HG03025 (cell line): Measurements from ENCODE around the gene KRT86.

ENCODE experiments used
- ATAC-seq: cut with Tn5 transposase; IDR thresholded peaks from one replicate; pipeline ENCODE4 v1.9.1; 2021; ENCODE audit warnings: mild to moderate bottlenecking, moderate library complexity; ENCODE audit not compliant: unreplicated experiment, low FRiP score

KRT86 gene

GRCh38 chr12:52274521-52275120 is at the start of gene KRT86:
KRT86 (plus strand) TSS chr12:52274645; CDS start chr12:52301917, 27,272 bp downstream.
- no peak for ATAC-seq

GRCh38 chr12:52225752-52226151 is 48.7 kb upstream of the KRT86 start:
- no peak for ATAC-seq

- no peak for ATAC-seq
Measured at GRCh38 chr12:52226446-52226845, 48.0 kb upstream of the KRT86 start.

- ATAC-seq, result no peak
Measured at GRCh38 chr12:52227606-52228166, 46.8 kb upstream of the KRT86 start.

GRCh38 chr12:52228366-52228765 is 46.1 kb upstream of the KRT86 start:
- no peak for ATAC-seq

- ATAC-seq, result no peak
Measured at GRCh38 chr12:52228931-52229330, 45.5 kb upstream of the KRT86 start.

- no peak for ATAC-seq
Measured at GRCh38 chr12:52229836-52230343, 44.6 kb upstream of the KRT86 start.

GRCh38 chr12:52230364-52231281 is 43.8 kb upstream of the KRT86 start:
- no peak for ATAC-seq

- ATAC-seq, result no peak
Measured at GRCh38 chr12:52231305-52232202, 42.9 kb upstream of the KRT86 start.

- no peak for ATAC-seq
Measured at GRCh38 chr12:52232203-52232673, 42.2 kb upstream of the KRT86 start.

- no peak for ATAC-seq
Measured at GRCh38 chr12:52232674-52233461, 41.6 kb upstream of the KRT86 start, which contains the start of gene KRT7. KRT7 (plus strand) TSS chr12:52233243; CDS start chr12:52233297, 54 bp downstream.

- no peak for ATAC-seq
Measured at GRCh38 chr12:52233462-52234207, 40.8 kb upstream of the KRT86 start.

GRCh38 chr12:52234223-52234810 is 40.1 kb upstream of the KRT86 start:
- ATAC-seq, result no peak

- ATAC-seq, result no peak
Measured at GRCh38 chr12:52235001-52235764, 39.3 kb upstream of the KRT86 start.

GRCh38 chr12:52235822-52236361 is 38.6 kb upstream of the KRT86 start:
- no peak for ATAC-seq

- no peak for ATAC-seq
Measured at GRCh38 chr12:52236386-52237050, 37.9 kb upstream of the KRT86 start.
